Activated CD4-positive, alpha-beta T cell treated with anti-CD3 and anti-CD28 coated beads, Interleukin-10, Interleukin-2, amounts not matched to agents 100 ng/mL and 50 ng/mL, durations not matched to agents 16 hours and 8 hours (primary cell): Measurements from ENCODE around the gene MPRIP.

Experiments used
- DNase-seq: peaks from one replicate; pipeline ENCODE4 v3.0.0-alpha.2; 2020

MPRIP gene

GRCh38 chr17:17200831-17201230 is 158.6 kb downstream of the MPRIP start:
- no peak for DNase-seq

GRCh38 chr17:17201271-17201670 is 159.0 kb downstream of the MPRIP start:
- no peak for DNase-seq

GRCh38 chr17:17201907-17202306 is 159.7 kb downstream of the MPRIP start:
- DNase-seq: no peak

DNA sequence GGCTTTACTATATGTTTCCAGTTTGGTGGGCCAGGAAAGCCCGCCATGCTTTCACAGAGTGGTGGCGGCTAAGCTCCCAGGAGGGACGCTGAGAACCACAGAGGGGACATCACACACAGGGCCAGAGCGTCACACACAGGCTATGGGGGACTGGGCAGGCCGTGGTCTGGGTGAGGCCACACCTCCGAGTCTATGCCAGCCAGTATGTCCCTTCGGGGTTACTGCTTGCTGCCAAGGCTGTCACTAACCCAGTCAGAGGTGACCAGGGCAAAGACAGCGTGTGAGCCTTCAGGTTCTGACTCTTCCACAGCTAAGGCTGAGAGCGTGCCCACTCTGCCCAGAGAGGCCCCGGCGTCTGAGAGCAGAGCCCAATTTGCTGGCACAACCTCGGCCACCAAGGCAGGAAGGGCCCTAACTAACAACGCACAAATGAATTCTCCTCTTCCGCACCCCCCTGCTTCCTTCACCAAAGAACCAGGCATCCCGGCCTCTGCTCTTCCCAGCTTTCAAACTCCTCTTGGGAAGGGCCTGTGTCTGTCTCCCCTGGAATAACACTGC is 161.0 kb downstream of the MPRIP start:
- no peak for DNase-seq

- DNase-seq: no peak
Observed at GRCh38 chr17:17204041-17204591, 161.9 kb downstream of the MPRIP start.

GRCh38 chr17:17204635-17205231 is 162.5 kb downstream of the MPRIP start:
- no peak for DNase-seq

DNA sequence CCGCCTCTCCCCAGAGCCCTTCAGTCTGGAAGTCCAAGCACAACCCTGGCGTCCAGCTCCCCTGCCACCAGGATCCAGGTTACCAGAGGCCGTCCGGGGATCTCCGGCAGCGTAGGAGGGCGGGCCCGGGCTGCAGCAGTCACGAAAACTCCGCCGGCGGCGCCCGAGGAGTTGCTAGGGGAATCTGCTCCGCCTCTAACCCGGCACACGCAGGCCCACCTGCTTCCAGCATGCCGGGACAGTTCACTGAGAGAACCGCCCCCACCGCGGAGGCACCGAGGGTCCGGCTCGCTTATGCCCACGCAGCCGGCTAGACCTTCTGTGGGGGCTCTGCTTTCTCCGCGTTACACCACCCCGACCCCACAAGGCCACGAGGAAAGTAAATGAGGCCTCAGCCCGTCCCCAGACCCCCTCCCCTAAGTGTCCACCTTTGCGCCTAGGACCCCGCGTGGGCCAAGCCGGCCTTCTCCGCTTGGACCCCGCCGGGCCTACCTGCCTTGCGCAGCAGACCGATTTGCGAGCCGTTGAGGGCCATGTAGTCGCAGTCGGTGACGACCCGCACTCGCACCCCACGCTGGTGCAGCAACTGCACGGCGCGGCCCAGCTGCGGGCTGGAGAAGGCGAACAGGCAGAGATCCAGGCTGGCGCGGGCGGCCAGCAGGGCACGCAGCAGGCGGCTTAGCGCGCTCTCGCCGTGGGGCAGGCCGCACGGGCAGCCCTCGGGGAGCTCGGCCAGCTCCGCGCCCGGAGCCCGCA is 163.3 kb downstream of the MPRIP start:
- peak; percentile 73 for DNase-seq

DNA sequence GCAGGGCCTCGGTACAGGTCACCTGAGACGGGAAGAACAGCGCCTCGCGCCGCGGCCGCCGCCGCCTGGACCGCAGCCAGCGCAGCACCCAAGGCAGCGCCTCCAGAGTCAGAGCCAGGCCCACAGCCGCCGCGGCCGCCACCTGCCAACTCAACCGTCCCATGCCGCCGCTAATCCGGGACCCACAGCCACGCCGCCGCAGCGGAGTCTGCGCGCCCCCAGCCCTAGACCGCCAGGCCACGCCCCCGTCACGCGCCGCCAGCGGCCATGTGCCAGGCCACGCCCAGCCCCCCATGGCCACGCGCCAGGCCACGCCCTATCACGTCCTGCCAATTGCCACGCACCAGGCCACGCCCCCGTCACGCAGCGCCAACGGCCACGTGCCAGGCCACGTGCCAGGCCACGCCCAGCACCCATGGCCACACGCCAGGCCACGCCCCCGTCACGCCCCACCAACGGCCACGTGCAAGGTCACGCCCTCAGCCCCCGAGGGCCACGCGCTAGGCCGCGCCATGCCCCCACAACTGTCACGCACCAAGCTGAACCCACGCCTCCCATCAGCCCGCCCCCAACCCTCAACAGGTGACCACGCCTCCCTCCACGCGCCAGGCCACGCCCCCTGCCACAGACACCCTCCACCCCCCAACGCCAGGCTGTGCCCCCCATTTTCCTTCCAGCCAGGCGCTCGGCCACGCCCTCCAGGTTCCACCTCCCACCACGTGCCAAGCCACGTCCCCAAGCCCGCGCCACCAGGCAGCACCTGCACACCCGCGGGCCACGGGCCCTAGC is 164.1 kb downstream of the MPRIP start, which contains the start of gene PLD6:
Gene PLD6, minus strand, starts transcription at position 210 of the 789 bp plus-strand sequence. Its CDS starts 47 bp downstream, at position 163.
- peak; percentile 97 for DNase-seq

DNA sequence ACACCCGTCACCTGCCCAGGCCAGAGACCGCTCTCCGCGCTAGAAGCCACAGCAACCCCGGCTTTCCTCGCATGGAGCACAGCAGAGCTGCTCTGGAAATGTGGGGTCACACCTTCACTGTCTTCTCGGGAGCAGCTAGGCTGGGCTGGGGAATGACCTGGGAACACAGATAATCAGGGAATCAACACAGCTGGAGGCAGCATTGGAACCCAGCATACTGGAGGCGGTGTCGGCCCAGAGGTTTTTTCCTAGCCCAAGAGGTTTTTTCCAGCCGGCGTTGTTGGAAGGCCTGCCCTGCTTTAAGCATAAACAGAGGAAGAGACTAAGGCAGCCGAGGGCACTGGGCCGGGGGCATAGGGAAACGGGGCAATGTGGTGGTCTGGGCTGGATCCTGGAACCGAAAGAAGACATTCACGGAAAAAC is 164.7 kb downstream of the MPRIP start:
- DNase-seq: no peak

- no peak for DNase-seq
Observed at GRCh38 chr17:17207998-17208397, 165.7 kb downstream of the MPRIP start.

- DNase-seq: no peak
Observed at GRCh38 chr17:17213775-17214174, 171.5 kb downstream of the MPRIP start.

DNA sequence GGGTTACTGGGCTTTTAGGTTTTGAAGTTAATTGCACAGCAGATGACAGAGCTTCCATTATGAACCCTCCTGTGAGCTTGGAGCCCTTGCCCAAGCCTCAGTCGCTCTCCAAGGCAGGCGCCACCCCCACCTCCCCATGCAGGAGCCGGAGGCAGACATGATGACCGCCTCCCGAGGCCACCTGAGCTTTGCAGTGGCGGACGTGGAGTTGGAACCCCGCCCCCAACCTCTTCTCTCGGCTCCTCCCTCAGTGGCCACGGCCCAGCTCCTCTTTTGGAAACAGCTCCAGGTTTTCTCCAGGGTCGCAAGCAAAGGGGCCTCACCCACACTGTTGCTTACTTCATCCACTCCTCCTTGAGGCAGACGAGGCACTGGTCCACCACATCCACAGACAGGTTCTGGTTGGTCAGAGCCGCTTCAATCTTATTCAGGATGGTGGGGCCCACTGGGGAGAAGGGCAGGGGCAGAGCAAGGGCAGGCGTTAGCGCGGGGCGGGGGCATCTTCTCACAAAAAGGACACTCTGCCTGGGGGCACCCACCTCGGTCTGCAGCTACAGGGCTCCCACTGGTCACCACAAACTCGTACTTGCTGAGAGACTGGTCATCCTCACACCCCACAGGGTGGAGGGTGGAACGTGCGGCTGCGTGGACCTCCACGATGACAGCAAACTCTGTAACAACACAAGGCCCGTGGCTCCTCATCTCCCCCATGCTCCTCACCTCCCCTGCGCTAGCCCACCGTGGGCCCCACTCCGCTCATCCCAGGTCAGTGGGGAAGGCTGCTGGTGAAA is 172.6 kb downstream of the MPRIP start:
- no peak for DNase-seq

DNA sequence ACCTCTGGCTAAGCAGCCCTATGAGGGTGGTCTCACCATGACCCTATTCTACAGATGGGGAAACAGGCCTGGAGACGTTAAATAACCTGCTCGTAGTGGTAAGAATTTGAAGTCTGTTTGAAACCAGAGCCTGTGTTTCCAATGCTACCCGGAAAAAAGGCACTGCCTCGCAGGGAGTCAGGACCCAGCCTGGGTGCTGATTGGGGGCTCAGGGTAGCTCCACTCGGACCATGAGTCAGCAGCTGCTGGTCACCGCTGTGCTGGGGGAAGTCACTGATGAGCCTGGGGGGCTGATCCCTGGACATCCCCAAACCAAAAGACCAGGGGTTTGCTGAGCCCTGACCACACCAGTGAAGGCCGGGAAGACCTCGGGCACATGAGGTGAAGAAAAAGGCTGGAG is 173.3 kb downstream of the MPRIP start:
- no peak for DNase-seq

DNA sequence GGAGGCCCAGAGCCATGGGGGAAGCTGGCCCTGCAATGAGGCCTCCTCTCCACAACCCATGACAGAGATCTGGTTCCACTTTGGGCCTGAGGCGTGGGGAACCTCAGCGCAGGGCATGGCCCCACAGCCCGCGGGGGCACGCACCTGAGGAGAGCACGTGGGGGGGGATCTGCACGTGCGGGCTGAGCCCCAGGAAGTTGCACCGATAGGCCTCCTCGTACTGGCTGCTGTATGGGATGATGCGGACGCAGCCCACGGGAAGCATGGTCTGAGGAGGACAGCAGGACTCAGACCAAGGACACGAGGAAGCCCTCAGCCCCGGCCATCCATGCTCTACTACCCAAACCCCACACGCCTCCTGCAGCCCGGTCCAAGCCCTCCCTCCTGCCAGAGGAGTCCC is 174.0 kb downstream of the MPRIP start:
- no peak for DNase-seq

DNA sequence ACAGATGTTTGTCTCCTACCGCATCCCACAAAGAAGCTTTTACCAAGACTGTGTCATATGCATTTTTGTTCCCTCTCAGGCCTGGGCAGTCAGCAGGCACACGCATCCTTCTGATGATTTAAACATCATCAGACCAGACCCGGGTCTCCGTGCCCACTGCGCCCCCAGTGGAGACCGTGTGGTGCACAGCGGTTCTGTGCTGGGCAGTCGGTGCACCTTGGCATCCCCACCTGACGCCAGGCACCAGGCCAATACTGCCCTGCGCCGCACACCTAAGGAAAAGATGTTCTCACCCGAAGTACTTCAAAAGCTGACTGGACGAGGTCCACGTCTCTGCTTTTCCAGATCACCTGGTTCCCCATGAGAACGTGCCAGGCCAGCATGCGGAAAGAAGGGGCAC is 174.5 kb downstream of the MPRIP start:
- DNase-seq: no peak

DNA sequence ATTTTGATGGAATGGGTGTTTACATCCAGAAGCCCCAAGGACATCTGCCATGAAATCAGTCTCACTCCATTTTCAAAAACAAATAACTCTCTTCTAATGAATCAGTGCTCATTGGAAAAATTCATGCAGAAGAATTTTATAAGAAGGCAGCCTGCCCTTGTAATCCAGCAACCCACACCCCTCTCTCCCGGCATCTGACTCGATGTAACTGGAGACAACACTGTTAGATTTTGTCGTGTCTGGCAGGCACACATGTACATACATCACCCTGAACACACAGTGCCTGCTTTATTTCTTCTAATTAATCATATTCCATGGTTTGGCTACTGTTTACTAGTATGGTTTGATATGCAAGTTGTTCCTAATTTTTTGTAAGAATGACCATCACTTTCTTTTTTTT is 175.7 kb downstream of the MPRIP start:
- DNase-seq: no peak

DNA sequence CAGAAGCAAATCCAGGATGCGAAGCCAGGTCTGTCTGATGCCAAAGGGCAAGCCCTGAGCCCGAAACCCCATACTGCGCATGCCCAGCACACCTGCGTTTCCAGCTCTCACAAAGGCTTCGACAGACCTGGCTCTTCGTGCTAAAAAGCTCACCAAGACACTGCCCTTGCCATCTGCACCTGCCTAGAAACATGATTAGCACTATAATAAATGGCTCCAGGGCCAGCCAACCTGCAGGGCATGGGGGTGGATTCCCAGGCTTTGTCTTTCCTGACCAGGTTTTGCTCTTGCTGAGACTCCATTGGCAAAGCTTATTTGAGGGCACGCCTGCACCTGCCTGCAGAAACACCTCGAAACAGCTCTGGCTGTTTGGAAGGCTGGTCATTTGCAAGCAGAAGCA is 178.3 kb downstream of the MPRIP start:
- no peak for DNase-seq

- no peak for DNase-seq
Observed at GRCh38 chr17:17221329-17221728, 179.1 kb downstream of the MPRIP start.

DNA sequence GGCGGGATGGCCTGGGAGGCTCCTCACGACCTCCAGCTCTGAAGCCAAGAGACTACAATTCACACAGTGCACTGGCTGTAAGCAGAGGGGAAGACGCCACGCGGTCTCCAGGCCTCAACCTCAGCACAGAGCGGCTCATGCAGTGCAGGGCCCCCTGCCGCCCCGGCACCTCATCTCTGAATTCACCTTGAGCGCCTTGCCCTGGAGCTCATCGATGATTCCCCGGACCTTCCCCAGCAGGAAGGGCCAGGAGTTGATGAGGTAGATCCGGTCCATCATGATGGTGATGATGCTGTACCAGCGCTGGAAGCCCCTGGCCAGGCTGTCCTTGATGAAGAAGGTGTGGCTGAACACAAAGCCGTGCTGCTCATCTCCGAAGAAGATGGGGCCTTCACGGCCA is 181.5 kb downstream of the MPRIP start:
- DNase-seq: no peak

DNA sequence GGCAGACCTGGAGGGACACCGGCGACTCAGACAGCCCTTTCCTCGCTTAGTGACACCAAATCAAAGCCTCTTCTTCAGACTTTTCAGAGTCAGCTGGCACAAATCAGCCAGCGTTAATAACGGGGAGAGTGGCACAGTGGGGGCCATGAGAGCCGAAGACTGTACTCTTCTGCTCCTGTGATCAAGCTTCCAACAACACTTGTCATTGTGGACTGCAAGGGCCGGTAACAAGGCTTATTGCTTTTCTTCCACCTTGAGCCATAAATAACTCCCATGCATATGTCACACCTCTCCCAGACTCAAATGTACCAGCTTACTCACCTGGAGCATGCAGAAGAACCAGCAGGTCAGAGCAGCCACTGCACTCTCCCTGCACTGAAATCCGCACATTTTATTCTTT is 181.9 kb downstream of the MPRIP start:
- DNase-seq: no peak

DNA sequence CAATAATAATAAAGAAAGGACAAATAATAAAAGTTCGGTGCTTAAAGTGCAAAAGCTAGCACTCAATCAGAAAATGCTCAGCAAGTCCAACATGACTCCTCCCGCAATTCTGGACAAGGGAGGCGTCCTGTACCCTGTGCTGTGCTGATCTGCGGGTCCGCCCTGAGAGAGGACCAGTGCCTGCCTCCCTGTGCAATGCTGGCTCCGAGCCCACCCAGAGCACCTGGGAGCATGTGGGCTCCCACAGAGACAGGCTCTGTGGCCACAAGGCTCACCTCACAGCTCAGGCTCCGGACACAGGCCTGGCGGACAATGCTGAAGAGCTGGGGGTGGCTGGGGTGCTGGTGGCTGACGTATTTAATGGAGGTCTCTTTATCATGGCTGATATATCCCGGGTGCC is 183.6 kb downstream of the MPRIP start:
- no peak for DNase-seq
